GM12878 (cell line): Measurements from ENCODE around the gene EPHB2.

ENCODE experiments used
- CHD1 ChIP-seq: IDR thresholded peaks from 2 replicates; pipeline ENCODE4 v1.6.1; 2012; ENCODE audit warnings: low read depth, low read length, improper control_type of control experiment
- CREB1 ChIP-seq: IDR thresholded peaks from 2 replicates; pipeline ENCODE4 v1.6.1; 2012; ENCODE audit warnings: low read depth, mild to moderate bottlenecking, inconsistent platforms
- EZH2 ChIP-seq: IDR thresholded peaks from 2 replicates; pipeline ENCODE4 v1.6.1; 2012; ENCODE audit warnings: low read depth, mild to moderate bottlenecking, control low read depth, inconsistent platforms, low read length, borderline replicate concordance; ENCODE audit not compliant: control insufficient read depth
- FOS ChIP-seq: IDR thresholded peaks from 3 replicates; pipeline ENCODE4 v1.6.1; 2011; ENCODE audit warnings: borderline replicate concordance; ENCODE audit not compliant: insufficient read length; ENCODE audit errors: extremely low read depth
- MYB ChIP-seq: fragments of 150-350 bp; IDR thresholded peaks from 2 replicates; pipeline ENCODE4 v1.6.1; 2014; ENCODE audit warnings: mild to moderate bottlenecking, low read depth, low read length, borderline replicate concordance
- POLR2A ChIP-seq: IDR thresholded peaks from 2 replicates; pipeline ENCODE4 v1.6.1; 2011; ENCODE audit warnings: low read depth, mild to moderate bottlenecking, low read length
- SMAD1 ChIP-seq: fragments of 450-650 bp; IDR thresholded peaks from 2 replicates; pipeline ENCODE4 v1.6.1; 2018; ENCODE audit warnings: mild to moderate bottlenecking, low read depth; ENCODE audit not compliant: partially characterized antibody
- ZNF274 ChIP-seq: IDR thresholded peaks from one replicate; pipeline ENCODE4 v1.8.0; 2011; ENCODE audit not compliant: insufficient read length, insufficient read depth
- TF ChIP-seq, protein P1 (sequence below), 3 experiments: IDR thresholded peaks in 2 of 3; conservative IDR thresholded peaks in 1 of 3; 2 replicates each; pipeline ENCODE4 v1.5.1; 2011; ENCODE audit warnings: low read depth in 3 of 3, low read length in 3 of 3, mild to moderate bottlenecking in 3 of 3, control low read depth in 2 of 3, moderate library complexity in 2 of 3, inconsistent platforms in 1 of 3, mixed read lengths in 1 of 3; ENCODE audit not compliant: control insufficient read depth in 2 of 3, insufficient read depth in 1 of 3; ENCODE audit errors: extremely low read depth in 1 of 3

DNA sequence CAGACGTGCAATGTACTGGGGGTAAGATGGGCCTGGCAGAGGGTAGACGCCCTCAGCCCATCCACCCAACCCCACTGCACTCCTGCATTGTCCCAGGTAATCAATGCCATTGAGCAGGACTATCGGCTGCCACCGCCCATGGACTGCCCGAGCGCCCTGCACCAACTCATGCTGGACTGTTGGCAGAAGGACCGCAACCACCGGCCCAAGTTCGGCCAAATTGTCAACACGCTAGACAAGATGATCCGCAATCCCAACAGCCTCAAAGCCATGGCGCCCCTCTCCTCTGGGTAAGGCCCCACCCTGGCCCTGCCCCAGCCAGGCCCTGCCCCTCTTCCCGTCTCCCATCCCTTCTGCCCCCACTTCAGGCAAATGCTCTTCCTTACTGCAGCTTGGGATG lies 199.6 kb downstream of the EPHB2 start:
- no peak for TF ChIP-seq CREB1
- TF ChIP-seq, protein P1, sequence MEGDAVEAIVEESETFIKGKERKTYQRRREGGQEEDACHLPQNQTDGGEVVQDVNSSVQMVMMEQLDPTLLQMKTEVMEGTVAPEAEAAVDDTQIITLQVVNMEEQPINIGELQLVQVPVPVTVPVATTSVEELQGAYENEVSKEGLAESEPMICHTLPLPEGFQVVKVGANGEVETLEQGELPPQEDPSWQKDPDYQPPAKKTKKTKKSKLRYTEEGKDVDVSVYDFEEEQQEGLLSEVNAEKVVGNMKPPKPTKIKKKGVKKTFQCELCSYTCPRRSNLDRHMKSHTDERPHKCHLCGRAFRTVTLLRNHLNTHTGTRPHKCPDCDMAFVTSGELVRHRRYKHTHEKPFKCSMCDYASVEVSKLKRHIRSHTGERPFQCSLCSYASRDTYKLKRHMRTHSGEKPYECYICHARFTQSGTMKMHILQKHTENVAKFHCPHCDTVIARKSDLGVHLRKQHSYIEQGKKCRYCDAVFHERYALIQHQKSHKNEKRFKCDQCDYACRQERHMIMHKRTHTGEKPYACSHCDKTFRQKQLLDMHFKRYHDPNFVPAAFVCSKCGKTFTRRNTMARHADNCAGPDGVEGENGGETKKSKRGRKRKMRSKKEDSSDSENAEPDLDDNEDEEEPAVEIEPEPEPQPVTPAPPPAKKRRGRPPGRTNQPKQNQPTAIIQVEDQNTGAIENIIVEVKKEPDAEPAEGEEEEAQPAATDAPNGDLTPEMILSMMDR (IDR thresholded peaks at IDR 0.05 in 2 of 3, conservative IDR thresholded peaks at IDR 0.05 in 1 of 3; ENCODE audit: control insufficient read depth in 2 of 3, extremely low read depth in 1 of 3, insufficient read depth in 1 of 3, low read depth in 3 of 3, low read length in 3 of 3): no peak
- TF ChIP-seq POLR2A: no peak
- no peak for TF ChIP-seq EZH2
- no peak for TF ChIP-seq FOS
- no peak for TF ChIP-seq ZNF274
- no peak for TF ChIP-seq CHD1
- no peak for TF ChIP-seq SMAD1
- TF ChIP-seq MYB: no peak
